ENCODE results near the gene TMEM94. TPM values are rescaled to one million over a fixed set of nuclear protein-coding genes. Genes with fewer than 3 reads are reported as not detected.

The TMEM94 gene
- total and polyA plus RNA-seq, 2 of the 13 experiments (the other 11 are each of a cell fraction or from before 2014, with no cell fraction given), result 32.6 to 134 TPM

DNA sequence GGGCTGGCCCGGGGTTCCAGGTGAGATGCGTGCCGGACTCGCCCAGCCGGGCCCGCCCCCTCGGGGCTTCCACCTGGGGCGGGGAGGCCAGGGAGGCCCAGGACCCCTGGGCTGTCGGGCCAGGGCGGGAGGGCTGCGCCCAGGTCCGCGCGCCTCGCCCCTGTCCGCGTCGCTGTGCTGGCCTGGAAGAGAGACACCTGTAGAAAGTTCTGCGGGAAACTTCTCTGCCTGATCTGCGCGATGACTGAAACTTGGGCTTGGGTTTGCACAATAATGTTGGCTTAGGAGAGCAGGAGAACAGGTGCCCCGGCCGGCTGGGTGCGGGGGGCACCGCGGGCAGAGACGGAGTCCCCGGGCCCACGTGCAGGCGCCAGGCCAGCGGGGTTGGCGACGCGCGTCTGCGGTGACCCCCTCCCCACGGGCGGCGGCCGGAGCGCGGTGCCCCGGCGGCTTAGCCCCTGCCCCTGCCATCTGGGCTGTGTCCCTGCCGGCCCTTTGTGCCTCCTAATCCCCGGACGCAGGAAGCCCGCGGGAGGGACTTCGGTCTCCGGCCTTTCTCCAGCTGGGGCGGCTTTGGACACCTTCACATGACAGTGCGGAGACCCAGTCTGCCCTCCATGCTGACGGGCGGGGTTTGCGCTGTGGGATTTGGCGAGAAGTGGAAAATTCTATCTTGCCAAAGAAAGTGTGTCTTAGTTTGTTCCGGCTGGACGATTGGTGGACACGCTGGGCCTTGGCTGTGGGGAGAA lies 69.5 kb downstream of the TMEM94 start (continued):
- TF ChIP-seq, protein P1, sequence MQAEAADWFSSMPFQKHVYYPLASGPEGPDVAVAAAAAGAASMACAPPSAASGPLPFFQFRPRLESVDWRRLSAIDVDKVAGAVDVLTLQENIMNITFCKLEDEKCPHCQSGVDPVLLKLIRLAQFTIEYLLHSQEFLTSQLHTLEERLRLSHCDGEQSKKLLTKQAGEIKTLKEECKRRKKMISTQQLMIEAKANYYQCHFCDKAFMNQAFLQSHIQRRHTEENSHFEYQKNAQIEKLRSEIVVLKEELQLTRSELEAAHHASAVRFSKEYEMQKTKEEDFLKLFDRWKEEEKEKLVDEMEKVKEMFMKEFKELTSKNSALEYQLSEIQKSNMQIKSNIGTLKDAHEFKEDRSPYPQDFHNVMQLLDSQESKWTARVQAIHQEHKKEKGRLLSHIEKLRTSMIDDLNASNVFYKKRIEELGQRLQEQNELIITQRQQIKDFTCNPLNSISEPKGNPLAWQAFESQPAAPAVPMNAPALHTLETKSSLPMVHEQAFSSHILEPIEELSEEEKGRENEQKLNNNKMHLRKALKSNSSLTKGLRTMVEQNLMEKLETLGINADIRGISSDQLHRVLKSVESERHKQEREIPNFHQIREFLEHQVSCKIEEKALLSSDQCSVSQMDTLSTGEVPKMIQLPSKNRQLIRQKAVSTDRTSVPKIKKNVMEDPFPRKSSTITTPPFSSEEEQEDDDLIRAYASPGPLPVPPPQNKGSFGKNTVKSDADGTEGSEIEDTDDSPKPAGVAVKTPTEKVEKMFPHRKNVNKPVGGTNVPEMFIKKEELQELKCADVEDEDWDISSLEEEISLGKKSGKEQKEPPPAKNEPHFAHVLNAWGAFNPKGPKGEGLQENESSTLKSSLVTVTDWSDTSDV (CRISPR knock-in tag; IDR thresholded peaks at IDR 0.05), result 0 out of 2 replicates have a peak, but pooled peaks have one; percentile 11
- TF ChIP-seq, protein P2, sequence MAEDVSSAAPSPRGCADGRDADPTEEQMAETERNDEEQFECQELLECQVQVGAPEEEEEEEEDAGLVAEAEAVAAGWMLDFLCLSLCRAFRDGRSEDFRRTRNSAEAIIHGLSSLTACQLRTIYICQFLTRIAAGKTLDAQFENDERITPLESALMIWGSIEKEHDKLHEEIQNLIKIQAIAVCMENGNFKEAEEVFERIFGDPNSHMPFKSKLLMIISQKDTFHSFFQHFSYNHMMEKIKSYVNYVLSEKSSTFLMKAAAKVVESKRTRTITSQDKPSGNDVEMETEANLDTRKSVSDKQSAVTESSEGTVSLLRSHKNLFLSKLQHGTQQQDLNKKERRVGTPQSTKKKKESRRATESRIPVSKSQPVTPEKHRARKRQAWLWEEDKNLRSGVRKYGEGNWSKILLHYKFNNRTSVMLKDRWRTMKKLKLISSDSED (CRISPR knock-in tag; IDR thresholded peaks at IDR 0.05), result no peak
- no peak for TF ChIP-seq CEBPG (CRISPR knock-in tag; IDR thresholded peaks at IDR 0.05)
- no peak for TF ChIP-seq ZNF143 (CRISPR knock-in tag; IDR thresholded peaks at IDR 0.05)
- TF ChIP-seq MZF1 (CRISPR knock-in tag; IDR thresholded peaks at IDR 0.05; ENCODE audit: borderline replicate concordance), result no peak
- TF ChIP-seq ZNF761 (CRISPR knock-in tag; conservative IDR thresholded peaks at IDR 0.05), result 0 out of 2 replicates have a peak, but pooled peaks have one; percentile 10
- TF ChIP-seq SRSF4 (IDR thresholded peaks at IDR 0.05; ENCODE audit: low read depth, low read length, poor library complexity, severe bottlenecking), result no peak
- TF ChIP-seq ZNF282 (IDR thresholded peaks at IDR 0.05; ENCODE audit: partially characterized antibody), result no peak
- TF ChIP-seq TCF7L2 (IDR thresholded peaks at IDR 0.05; ENCODE audit: low read depth, low read length), result no peak
- TF ChIP-seq, protein P3, sequence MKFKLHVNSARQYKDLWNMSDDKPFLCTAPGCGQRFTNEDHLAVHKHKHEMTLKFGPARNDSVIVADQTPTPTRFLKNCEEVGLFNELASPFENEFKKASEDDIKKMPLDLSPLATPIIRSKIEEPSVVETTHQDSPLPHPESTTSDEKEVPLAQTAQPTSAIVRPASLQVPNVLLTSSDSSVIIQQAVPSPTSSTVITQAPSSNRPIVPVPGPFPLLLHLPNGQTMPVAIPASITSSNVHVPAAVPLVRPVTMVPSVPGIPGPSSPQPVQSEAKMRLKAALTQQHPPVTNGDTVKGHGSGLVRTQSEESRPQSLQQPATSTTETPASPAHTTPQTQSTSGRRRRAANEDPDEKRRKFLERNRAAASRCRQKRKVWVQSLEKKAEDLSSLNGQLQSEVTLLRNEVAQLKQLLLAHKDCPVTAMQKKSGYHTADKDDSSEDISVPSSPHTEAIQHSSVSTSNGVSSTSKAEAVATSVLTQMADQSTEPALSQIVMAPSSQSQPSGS (CRISPR knock-in tag; IDR thresholded peaks at IDR 0.05), result no peak
- TF ChIP-seq, protein P4, sequence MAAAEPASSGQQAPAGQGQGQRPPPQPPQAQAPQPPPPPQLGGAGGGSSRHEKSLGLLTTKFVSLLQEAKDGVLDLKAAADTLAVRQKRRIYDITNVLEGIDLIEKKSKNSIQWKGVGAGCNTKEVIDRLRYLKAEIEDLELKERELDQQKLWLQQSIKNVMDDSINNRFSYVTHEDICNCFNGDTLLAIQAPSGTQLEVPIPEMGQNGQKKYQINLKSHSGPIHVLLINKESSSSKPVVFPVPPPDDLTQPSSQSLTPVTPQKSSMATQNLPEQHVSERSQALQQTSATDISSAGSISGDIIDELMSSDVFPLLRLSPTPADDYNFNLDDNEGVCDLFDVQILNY (CRISPR knock-in tag; conservative IDR thresholded peaks at IDR 0.05), result no peak
- TF ChIP-seq PHF8 (CRISPR knock-in tag; IDR thresholded peaks at IDR 0.05), result no peak; the same call in 1 of the 2 replicates
- TF ChIP-seq, protein P5, sequence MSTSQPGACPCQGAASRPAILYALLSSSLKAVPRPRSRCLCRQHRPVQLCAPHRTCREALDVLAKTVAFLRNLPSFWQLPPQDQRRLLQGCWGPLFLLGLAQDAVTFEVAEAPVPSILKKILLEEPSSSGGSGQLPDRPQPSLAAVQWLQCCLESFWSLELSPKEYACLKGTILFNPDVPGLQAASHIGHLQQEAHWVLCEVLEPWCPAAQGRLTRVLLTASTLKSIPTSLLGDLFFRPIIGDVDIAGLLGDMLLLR (CRISPR knock-in tag; IDR thresholded peaks at IDR 0.05), result peak; percentile 71; the same call in 1 of the 2 replicates
- no peak for TF ChIP-seq NFE2 (CRISPR knock-in tag; IDR thresholded peaks at IDR 0.05)
- TF ChIP-seq ZNF616 (CRISPR knock-in tag; IDR thresholded peaks at IDR 0.05; ENCODE audit: low read depth), result peak; percentile 76; the same call in 1 of the 2 replicates
- TF ChIP-seq, protein P6, sequence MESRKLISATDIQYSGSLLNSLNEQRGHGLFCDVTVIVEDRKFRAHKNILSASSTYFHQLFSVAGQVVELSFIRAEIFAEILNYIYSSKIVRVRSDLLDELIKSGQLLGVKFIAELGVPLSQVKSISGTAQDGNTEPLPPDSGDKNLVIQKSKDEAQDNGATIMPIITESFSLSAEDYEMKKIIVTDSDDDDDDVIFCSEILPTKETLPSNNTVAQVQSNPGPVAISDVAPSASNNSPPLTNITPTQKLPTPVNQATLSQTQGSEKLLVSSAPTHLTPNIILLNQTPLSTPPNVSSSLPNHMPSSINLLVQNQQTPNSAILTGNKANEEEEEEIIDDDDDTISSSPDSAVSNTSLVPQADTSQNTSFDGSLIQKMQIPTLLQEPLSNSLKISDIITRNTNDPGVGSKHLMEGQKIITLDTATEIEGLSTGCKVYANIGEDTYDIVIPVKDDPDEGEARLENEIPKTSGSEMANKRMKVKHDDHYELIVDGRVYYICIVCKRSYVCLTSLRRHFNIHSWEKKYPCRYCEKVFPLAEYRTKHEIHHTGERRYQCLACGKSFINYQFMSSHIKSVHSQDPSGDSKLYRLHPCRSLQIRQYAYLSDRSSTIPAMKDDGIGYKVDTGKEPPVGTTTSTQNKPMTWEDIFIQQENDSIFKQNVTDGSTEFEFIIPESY (CRISPR knock-in tag; IDR thresholded peaks at IDR 0.05), result no peak

All from HepG2 (cell line).